B cell (primary cell): ENCODE results near the gene IGF1R. TPM values are rescaled to one million over a fixed set of nuclear protein-coding genes. Genes with fewer than 3 reads are reported as not detected.
"Not testable (repeated sequence)": the region's sequence is repeated elsewhere in the genome, so short reads cannot be mapped to it uniquely, and the experiment has no call there.

Source experiments
- ATAC-seq: fragments of 200-7000 bp; cut with Tn5 transposase; one replicate; pipeline ENCODE4 v1.10.0; 2021; ENCODE audit warnings: low read depth, mild to moderate bottlenecking, moderate number of reproducible peaks, moderate library complexity
- CTCF ChIA-PET: fragments of 350-600 bp; sonication (Branson Sonifier 250); formaldehyde crosslinking; loops from one replicate; lab custom pipeline; 2021; ENCODE audit warnings: antibody characterized with exemption, inconsistent platforms; lab: Charles Lee
- POLR2A ChIA-PET: fragments of 350-600 bp; sonication (Branson Sonifier 250); formaldehyde crosslinking; loops from one replicate; lab custom pipeline; 2021; ENCODE audit warnings: antibody characterized with exemption; lab: Charles Lee
- DNase-seq: peaks from one replicate; pipeline ENCODE4 v3.0.0; 2013
- H2AFZ ChIP-seq: 2 replicates; pipeline ENCODE4 v1.6.1; 2012; ENCODE audit warnings: mild to moderate bottlenecking, low read depth, low read length; ENCODE audit not compliant: insufficient read depth, poor library complexity, severe bottlenecking
- H3K27ac ChIP-seq, 2 donors: 1 replicate in 1 of 2; 2 replicates in 1 of 2; pipeline ENCODE4 v1.5.1; 2012 to 2013; ENCODE audit warnings: low read length in 2 of 2, mild to moderate bottlenecking in 2 of 2, moderate library complexity in 1 of 2
- H3K27me3 ChIP-seq, 4 experiments: fragments of 200-600 bp in 1 of 4; sonication (generic) in 1 of 4; replicated peaks in 1 of 4; 1 replicate in 2 of 4; 2 replicates in 2 of 4; pipeline versions ENCODE4 v1.6.1 to v1.7.0; 2013 to 2016; ENCODE audit warnings: low read length in 3 of 4, mild to moderate bottlenecking in 2 of 4, mixed read lengths in 1 of 4, moderate library complexity in 1 of 4; ENCODE audit not compliant: insufficient read depth in 4 of 4, control insufficient read depth in 3 of 4; ENCODE audit errors: control extremely low read depth in 1 of 4
- H3K36me3 ChIP-seq, 2 experiments: replicated peaks in 1 of 2; 1 replicate in 1 of 2; 2 replicates in 1 of 2; pipeline versions ENCODE4 v1.6.1 to v1.7.1; 2013; ENCODE audit warnings: low read length in 1 of 2; ENCODE audit not compliant: insufficient read depth in 2 of 2, control insufficient read depth in 1 of 2; ENCODE audit errors: control extremely low read depth in 1 of 2, extremely low read depth in 1 of 2
- H3K4me1 ChIP-seq, 2 donors: fragments of 200-600 bp in 1 of 2; sonication (generic) in 1 of 2; 1 replicate in 1 of 2; 2 replicates in 1 of 2; pipeline versions ENCODE4 v1.5.1 to v1.6.1; 2013 to 2017; ENCODE audit warnings: low read length in 2 of 2; ENCODE audit not compliant: control insufficient read depth in 2 of 2, insufficient read depth in 2 of 2
- H3K4me2 ChIP-seq: replicated peaks from 2 replicates; pipeline ENCODE3; 2012; ENCODE audit warnings: mild to moderate bottlenecking, low read depth, low read length; ENCODE audit not compliant: poor library complexity, severe bottlenecking
- H3K4me3 ChIP-seq, 5 experiments: fragments of 200-600 bp in 1 of 5; sonication (generic) in 1 of 5; 1 replicate in 3 of 5; 2 replicates in 2 of 5; pipeline versions ENCODE4 v1.5.1 to v1.7.0; 2011 to 2016; ENCODE audit warnings: low read length in 4 of 5, mild to moderate bottlenecking in 4 of 5, low read depth in 2 of 5, control low read depth in 1 of 5, moderate library complexity in 1 of 5; ENCODE audit not compliant: insufficient read depth in 1 of 5; ENCODE audit errors: control extremely low read depth in 1 of 5, extremely low read depth in 1 of 5
- H3K79me2 ChIP-seq: fragments of 200-600 bp; sonication (generic); one replicate; pipeline ENCODE4 v1.6.0; 2016; ENCODE audit warnings: low read length; ENCODE audit not compliant: control insufficient read depth, insufficient read depth
- H3K9ac ChIP-seq: fragments of 200-600 bp; sonication (generic); 2 replicates; pipeline ENCODE4 v1.6.1; 2017; ENCODE audit warnings: mild to moderate bottlenecking, low read length, moderate library complexity
- H3K9me3 ChIP-seq, 3 donors: one replicate each; pipeline versions ENCODE4 v1.6.1 to v1.7.1; 2013; ENCODE audit warnings: low read length in 2 of 3; ENCODE audit not compliant: control insufficient read depth in 2 of 3, insufficient read depth in 1 of 3; ENCODE audit errors: control extremely low read depth in 1 of 3
- H4K20me1 ChIP-seq: 2 replicates; pipeline ENCODE4 v1.6.0; 2012; ENCODE audit warnings: mild to moderate bottlenecking, low read length; ENCODE audit not compliant: insufficient read depth, control insufficient read depth, poor library complexity, severe bottlenecking
- H3K27ac Mint-ChIP-seq: one replicate; pipeline ENCODE4 v1.8.0; 2021; ENCODE audit warnings: mixed read lengths
- H3K27me3 Mint-ChIP-seq: one replicate; pipeline ENCODE4 v1.8.0; 2021; ENCODE audit warnings: mixed read lengths
- H3K4me1 Mint-ChIP-seq: one replicate; pipeline ENCODE4 v1.8.0; 2021; ENCODE audit warnings: mixed read lengths
- H3K4me3 Mint-ChIP-seq: one replicate; pipeline ENCODE4 v1.8.0; 2021; ENCODE audit warnings: mixed read lengths
- H3K9me3 Mint-ChIP-seq: one replicate; pipeline ENCODE4 v1.8.0; 2022; ENCODE audit warnings: mixed read lengths; ENCODE audit not compliant: insufficient read depth
- EZH2 ChIP-seq: IDR thresholded peaks from 2 replicates; pipeline ENCODE4 v1.6.1; 2012; ENCODE audit warnings: borderline replicate concordance, low read depth, mild to moderate bottlenecking, moderate library complexity, low read length; ENCODE audit not compliant: insufficient read depth, poor library complexity, severe bottlenecking
- WGBS: methylation state at CpG from one replicate; pipeline ENCODE4 v1.1.5; 2013; ENCODE audit warnings: missing lambda C conversion rate; ENCODE audit not compliant: insufficient coverage; 5-methylcytosine and 5-hydroxymethylcytosine counted together
- intact Hi-C: fragments of 100-400 bp; cut with micrococcal nuclease; formaldehyde crosslinking; loops from one replicate; pipeline ENCODE4 v1.10.0; 2022
- polyA plus RNA-seq: library from polyadenylated mRNA; depleted of rRNA; stranded (reverse); fragments of >200 nt; gene quantifications from 2 replicates; pipeline ENCODE4 v1.2.3, GENCODE V29; 2012
- total RNA-seq, 2 donors: library from RNA; stranded (reverse); fragments of 120-200 nt in 1 of 2; gene quantifications; 1 replicate in 1 of 2; 2 replicates in 1 of 2; pipeline versions ENCODE4 v1.2.3 to v1.2.4, GENCODE V29; 2013 to 2022
- TF ChIP-seq, protein P1 (sequence below): fragments of 200-600 bp; IDR thresholded peaks from one replicate; pipeline ENCODE4 v1.8.0; 2022; ENCODE audit warnings: antibody characterized with exemption, mild to moderate bottlenecking

The IGF1R gene
- total and polyA plus RNA-seq, 2 donors (not counting 1 experiment from before 2014, with no cell fraction given) = 5.4 to 23.1 TPM

DNA sequence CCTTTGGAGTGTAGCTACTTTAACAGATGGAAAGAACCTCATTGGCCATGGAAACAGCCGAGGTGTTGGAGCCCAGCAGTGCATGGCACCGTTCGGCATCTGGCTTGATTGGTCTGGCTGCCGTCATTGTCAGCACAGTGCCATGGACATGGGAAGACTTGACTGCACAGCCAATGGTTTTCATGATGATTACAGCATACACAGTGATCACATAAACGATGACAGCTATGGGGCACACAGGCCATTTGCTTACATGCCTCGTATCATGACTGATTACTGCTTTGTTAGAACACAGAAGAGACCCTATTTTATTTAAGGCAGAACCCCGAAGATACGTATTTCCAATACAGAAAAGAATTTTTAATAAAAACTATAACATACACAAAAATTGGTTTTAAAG, 315.1 kb downstream of the IGF1R start:
- Histone ChIP-seq H3K4me3 (no peak overlapping the region), H3K4me2 (no peak overlapping the region), H3K27me3 (no peaks in the 10 kb centered on the region), H4K20me1 (no peaks in the 10 kb centered on the region), H3K36me3 (peaks cover 6 to 8% of the 10 kb centered on the region in 2 experiments), H3K27ac (no peak overlapping the region), H2AFZ (no peak overlapping the region), H3K4me1 (no peaks in the 10 kb centered on the region), H3K9me3 (peaks cover 0 to 16% (median 7%) of the 10 kb centered on the region in 3 donors), H3K9ac (no peak overlapping the region), H3K79me2 (no peaks in the 10 kb centered on the region)
- POLR2A ChIA-PET = no interaction called here
- H3K4me3 Mint-ChIP-seq = no peak overlapping the region
- H3K27ac Mint-ChIP-seq = no peak overlapping the region
- peaks cover 5% of the 10 kb centered on the region for H3K9me3 Mint-ChIP-seq
- DNase-seq (no peak), ATAC-seq (no peak)
- no peaks in the 10 kb centered on the region for H3K4me1 Mint-ChIP-seq
- CTCF ChIA-PET = no interaction called here
- peaks cover 9% of the 10 kb centered on the region for H3K27me3 Mint-ChIP-seq
- WGBS = 92% methylated on average over 6 of the region's 8 CpGs
- intact Hi-C loops = no loop called here
- TF ChIP-seq, protein P1, sequence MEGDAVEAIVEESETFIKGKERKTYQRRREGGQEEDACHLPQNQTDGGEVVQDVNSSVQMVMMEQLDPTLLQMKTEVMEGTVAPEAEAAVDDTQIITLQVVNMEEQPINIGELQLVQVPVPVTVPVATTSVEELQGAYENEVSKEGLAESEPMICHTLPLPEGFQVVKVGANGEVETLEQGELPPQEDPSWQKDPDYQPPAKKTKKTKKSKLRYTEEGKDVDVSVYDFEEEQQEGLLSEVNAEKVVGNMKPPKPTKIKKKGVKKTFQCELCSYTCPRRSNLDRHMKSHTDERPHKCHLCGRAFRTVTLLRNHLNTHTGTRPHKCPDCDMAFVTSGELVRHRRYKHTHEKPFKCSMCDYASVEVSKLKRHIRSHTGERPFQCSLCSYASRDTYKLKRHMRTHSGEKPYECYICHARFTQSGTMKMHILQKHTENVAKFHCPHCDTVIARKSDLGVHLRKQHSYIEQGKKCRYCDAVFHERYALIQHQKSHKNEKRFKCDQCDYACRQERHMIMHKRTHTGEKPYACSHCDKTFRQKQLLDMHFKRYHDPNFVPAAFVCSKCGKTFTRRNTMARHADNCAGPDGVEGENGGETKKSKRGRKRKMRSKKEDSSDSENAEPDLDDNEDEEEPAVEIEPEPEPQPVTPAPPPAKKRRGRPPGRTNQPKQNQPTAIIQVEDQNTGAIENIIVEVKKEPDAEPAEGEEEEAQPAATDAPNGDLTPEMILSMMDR = no peak
- TF ChIP-seq EZH2 = no peak

DNA sequence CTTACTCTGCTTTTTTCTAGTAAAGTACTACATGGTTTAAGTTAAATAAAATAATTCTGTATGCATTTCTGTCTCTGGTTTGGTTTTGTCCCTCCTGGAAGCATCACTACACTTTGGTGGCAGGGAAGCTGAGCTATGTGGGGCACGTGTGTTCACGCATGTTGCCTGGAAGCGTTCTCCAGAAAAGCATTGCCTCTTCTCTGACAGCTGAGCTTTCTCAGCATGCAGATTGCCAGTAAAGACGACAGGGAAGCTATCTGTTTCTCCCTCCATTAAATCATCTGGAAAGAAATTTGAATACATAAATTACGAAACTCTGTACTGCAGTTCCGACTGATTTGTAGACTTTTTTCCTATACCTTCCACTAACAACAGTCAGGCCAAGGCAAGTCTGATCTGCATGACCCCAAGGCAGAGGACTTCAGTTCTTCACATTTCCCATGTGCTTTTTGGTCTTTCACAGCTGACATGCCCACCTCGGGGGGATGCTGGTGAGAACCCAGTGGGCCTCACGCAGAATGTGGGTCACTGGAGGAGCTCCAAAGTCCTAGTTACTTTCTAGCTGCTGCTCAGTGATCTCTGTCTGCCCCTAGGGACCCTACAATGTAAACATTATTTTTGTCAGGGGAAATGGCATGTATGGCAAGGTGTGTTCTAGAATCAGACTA, 316.3 kb downstream of the IGF1R start:
- ATAC-seq (no peak), DNase-seq (no peak)
- H3K27me3 Mint-ChIP-seq = peaks cover 10% of the 10 kb centered on the region
- no peak overlapping the region for H3K27ac ChIP-seq
- H3K36me3 ChIP-seq = peaks cover 6 to 8% of the 10 kb centered on the region in 2 experiments
- no peak for TF ChIP-seq EZH2
- TF ChIP-seq, protein P1 = no peak
- H3K4me3 Mint-ChIP-seq = no peak overlapping the region
- H3K4me1 Mint-ChIP-seq = no peaks in the 10 kb centered on the region
- no peaks in the 10 kb centered on the region for H3K27me3 ChIP-seq
- H3K9me3 ChIP-seq = peaks cover 0 to 16% (median 7%) of the 10 kb centered on the region in 3 donors
- H3K9me3 Mint-ChIP-seq = peaks cover 5% of the 10 kb centered on the region
- intact Hi-C loops = no loop called here
- no peak overlapping the region for H2AFZ ChIP-seq
- H4K20me1 ChIP-seq = no peaks in the 10 kb centered on the region
- WGBS = 95% methylated on average over 7 of the region's 8 CpGs
- H3K4me3 ChIP-seq = no peak overlapping the region
- no peak overlapping the region for H3K9ac ChIP-seq
- H3K79me2 ChIP-seq = no peaks in the 10 kb centered on the region
- H3K4me1 ChIP-seq = no peaks in the 10 kb centered on the region
- ChIA-PET POLR2A (no interaction called here), CTCF (interaction anchor here (0.8 kb wide), 1 partner anchor 112 kb away, joined by 3 read pairs; no protein-coding TSS in a partner anchor)
- no peak overlapping the region for H3K27ac Mint-ChIP-seq
- H3K4me2 ChIP-seq = no peak overlapping the region

DNA sequence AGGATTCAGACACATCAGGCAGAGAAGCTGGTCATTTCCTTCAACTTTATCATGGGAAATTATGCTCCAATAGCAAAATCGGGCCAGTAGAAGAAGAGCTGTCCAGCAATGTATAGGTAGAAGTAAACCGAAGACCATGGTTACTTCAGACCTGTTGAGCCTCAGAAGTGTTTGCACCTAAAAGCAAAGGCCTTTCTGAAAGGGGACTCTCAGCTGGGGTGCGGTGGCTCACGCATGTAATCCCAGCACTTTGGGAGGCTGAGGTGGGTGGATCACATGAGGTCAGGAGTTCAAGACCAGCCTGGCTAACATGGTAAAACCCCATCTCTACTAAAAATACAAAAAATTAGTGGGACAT, 316.8 kb downstream of the IGF1R start:
- H3K9ac ChIP-seq, CTCF ChIA-PET, H3K4me1 Mint-ChIP-seq: not testable (repeated sequence)

More for the DNA sequence above, 316.8 kb downstream of the IGF1R start:
- peaks cover 0 to 16% (median 7%) of the 10 kb centered on the region in 3 donors for H3K9me3 ChIP-seq
- 97% methylated on average over 3 of the region's 4 CpGs for WGBS
- H3K27me3 ChIP-seq, H3K27ac Mint-ChIP-seq, H3K4me2 ChIP-seq, H3K4me3 Mint-ChIP-seq, H3K36me3 ChIP-seq, H3K79me2 ChIP-seq, H3K4me3 ChIP-seq, H3K27ac ChIP-seq, H3K9me3 Mint-ChIP-seq, H3K4me1 ChIP-seq, H4K20me1 ChIP-seq, DNase-seq, H2AFZ ChIP-seq, intact Hi-C loops, ATAC-seq, POLR2A ChIA-PET: not testable (repeated sequence)
- H3K27me3 Mint-ChIP-seq = peaks cover 10% of the 10 kb centered on the region
